K562 (cell line): ENCODE measurements around the gene RNF217. TPM values are rescaled to one million over a fixed set of nuclear protein-coding genes. Genes with fewer than 3 reads are reported as not detected.

ENCODE experiments used
- ATAC-seq: fragments of 200-7000 bp; cut with Tn5 transposase; 3 replicates; pipeline ENCODE4 v1.9.1; 2020; ENCODE audit warnings: moderate library complexity
- BruUV-seq: library from RNA; stranded (reverse); fragments of 400-500 nt; replicated peaks from 2 replicates; lab custom pipeline; 2021; lab: Mats Ljungman, UMichigan
- CTCF ChIA-PET: fragments of 300-600 bp; formaldehyde crosslinking; extraction: SDS; loops from one replicate; lab custom pipeline; 2021; ENCODE audit warnings: low intra/inter-chr PET ratio; lab: Yijun Ruan, JAX
- POLR2A ChIA-PET: fragments of 300-600, 350-650 bp; sonication (Branson Sonifier 250); formaldehyde crosslinking; extraction: SDS; loops from one replicate; lab custom pipeline; 2021; ENCODE audit warnings: antibody characterized with exemption, inconsistent platforms; lab: Yijun Ruan, JAX
- DNase-seq, 4 experiments: peaks; one replicate each; pipeline versions ENCODE4 v3.0.0 to v3.0.0-alpha.2; 2011 to 2018; ENCODE audit warnings: low spot score in 3 of 4, mixed read lengths in 3 of 4; ENCODE audit errors: extremely low read depth in 1 of 4
- FAIRE-seq: peaks from 2 replicates; lab custom pipeline; 2011; peaks lifted over from hg19 to GRCh38; lab: Jason Lieb, UNC
- H2AFZ ChIP-seq: 2 replicates; pipeline ENCODE4 v1.6.0; 2011; ENCODE audit warnings: low read depth, low read length, control low read depth, inconsistent platforms
- H3K27ac ChIP-seq: fragments of 200-600 bp; 3 replicates; pipeline ENCODE4 v1.8.0; 2011; ENCODE audit warnings: low read depth, mild to moderate bottlenecking, control low read depth, inconsistent platforms, low read length, moderate library complexity, mixed read lengths; ENCODE audit errors: extremely low read depth
- H3K27me3 ChIP-seq, 2 experiments: fragments of 300-600 bp in 1 of 2; 2 replicates in 1 of 2; 3 replicates in 1 of 2; pipeline versions ENCODE4 v1.6.0 to v1.8.0; 2011; ENCODE audit warnings: inconsistent platforms in 2 of 2, low read length in 2 of 2, mild to moderate bottlenecking in 1 of 2, mixed read lengths in 1 of 2, moderate library complexity in 1 of 2; ENCODE audit not compliant: control insufficient read depth in 2 of 2, insufficient read depth in 2 of 2
- H3K36me3 ChIP-seq: fragments of 300-600 bp; 3 replicates; pipeline ENCODE4 v1.8.0; 2011; ENCODE audit warnings: mild to moderate bottlenecking, low read length, inconsistent platforms; ENCODE audit not compliant: control insufficient read depth, insufficient read depth
- H3K4me1 ChIP-seq, 2 experiments: fragments of 200-600 bp in 1 of 2; replicated peaks in 1 of 2; 2 replicates in 1 of 2; 3 replicates in 1 of 2; pipeline versions ENCODE4 v1.5.1 to v1.8.0; 2011; ENCODE audit warnings: inconsistent platforms in 2 of 2, low read length in 2 of 2, mild to moderate bottlenecking in 1 of 2, mixed read lengths in 1 of 2, moderate library complexity in 1 of 2; ENCODE audit not compliant: control insufficient read depth in 2 of 2, insufficient read depth in 2 of 2
- H3K4me2 ChIP-seq: 2 replicates; pipeline ENCODE4 v1.6.1; 2011; ENCODE audit warnings: low read length, control low read depth, inconsistent platforms, mixed read lengths; ENCODE audit not compliant: insufficient read depth
- H3K4me3 ChIP-seq: fragments of 200-600 bp; sonication (generic), shearing (Covaris generic); 2 replicates; pipeline ENCODE4 v1.5.1; 2016; ENCODE audit warnings: control low read depth, inconsistent platforms
- H3K79me2 ChIP-seq: fragments of 200-600 bp; 3 replicates; pipeline ENCODE4 v1.8.0; 2011; ENCODE audit warnings: low read length, inconsistent platforms; ENCODE audit not compliant: control insufficient read depth, insufficient read depth
- H3K9ac ChIP-seq, 2 experiments: 2 replicates each; pipeline versions ENCODE4 v1.6.0 to v1.6.1; 2011; ENCODE audit warnings: low read depth in 2 of 2, low read length in 2 of 2, control low read depth in 1 of 2, inconsistent platforms in 1 of 2, mild to moderate bottlenecking in 1 of 2, mixed read lengths in 1 of 2; ENCODE audit not compliant: insufficient read depth in 1 of 2
- H3K9me1 ChIP-seq: one replicate; pipeline ENCODE4 v1.6.0; 2011; ENCODE audit warnings: inconsistent platforms, mild to moderate bottlenecking, low read length, moderate library complexity; ENCODE audit not compliant: control insufficient read depth, insufficient read depth
- H3K9me3 ChIP-seq: replicated peaks from 2 replicates; pipeline ENCODE4 v1.5.1; 2011; ENCODE audit warnings: low read depth, low read length, inconsistent platforms; ENCODE audit not compliant: control insufficient read depth, insufficient read depth
- H4K20me1 ChIP-seq: replicated peaks from 2 replicates; pipeline ENCODE4 v1.6.1; 2011; ENCODE audit warnings: low read length, inconsistent platforms, mixed read lengths; ENCODE audit not compliant: control insufficient read depth, insufficient read depth
- FOXP4 ChIP-seq: sonication (generic); formaldehyde crosslinking; IDR thresholded peaks from 2 replicates; pipeline ENCODE4 v1.8.0; 2022; ENCODE audit warnings: mild to moderate bottlenecking, missing genetic modification reagents, borderline replicate concordance
- KLF1 ChIP-seq: fragments of 450-650 bp; IDR thresholded peaks from 2 replicates; pipeline ENCODE4 v1.6.1; 2016; ENCODE audit warnings: missing genetic modification characterization, missing compliant biosample characterization
- THRA ChIP-seq: fragments of 450-650 bp; IDR thresholded peaks from 2 replicates; pipeline ENCODE4 v1.6.1; 2017; ENCODE audit warnings: mild to moderate bottlenecking, moderate library complexity
- WGBS: fragments of 100-300 bp; shearing (Covaris generic); methylation state at CpG from one replicate; pipeline ENCODE4 v1.1.6; 2016; ENCODE audit warnings: low coverage, mixed read lengths; ENCODE audit not compliant: insufficient coverage; ENCODE audit errors: missing lambda C conversion rate; 5-methylcytosine and 5-hydroxymethylcytosine counted together
- in situ Hi-C: fragments of 300-500 bp; cut with MboI; formaldehyde crosslinking; loops from 4 replicates; pipeline ENCODE4 v1.15.0; 2018; ENCODE audit warnings: inconsistent platforms, mixed read lengths
- intact Hi-C: fragments of 100-400 bp; cut with micrococcal nuclease; formaldehyde crosslinking; loops from 2 replicates; pipeline ENCODE4 v1.14.2; 2022
- polyA plus RNA-seq, 8 experiments: library from polyadenylated mRNA; depleted of rRNA in 4 of 8; stranded (reverse) in 5 of 8; unstranded in 3 of 8; fragments of >200 nt; fragmentation: Nextera tagmentation in 2 of 8; fragmentation: Illumina TruSeq in 1 of 8; extraction: Ambion mirVana in 2 of 8; extraction: Trizol in 1 of 8; gene quantifications; 2 replicates each; pipeline versions ENCODE4 v1.2.1 to v1.2.3, GENCODE V29; 2011 to 2014; ENCODE audit warnings: inconsistent platforms in 1 of 8, missing spikeins in 1 of 8
- total RNA-seq, 7 experiments: library from RNA; depleted of rRNA in 6 of 7; stranded (reverse); fragments of >200 nt in 6 of 7; fragmentation: Illumina TruSeq in 2 of 7; extraction: Trizol in 2 of 7; gene quantifications; 2 replicates each; pipeline versions ENCODE4 v1.2.1 to v1.2.3, GENCODE V29; 2011 to 2021; ENCODE audit warnings: low replicate concordance in 1 of 7

Gene RNF217
- total and polyA plus RNA-seq, 9 of the 15 experiments (the other 6 are each of a cell fraction or from before 2014, with no cell fraction given): 2.9 to 25.6 (median 12.0) TPM

- Histone ChIP-seq H3K9me1 (no peaks in the 10 kb centered on the region), H2AFZ (no peak overlapping the region), H3K36me3 (no peaks in the 10 kb centered on the region), H3K27me3 (no peaks in the 10 kb centered on the region), H3K4me1 (peaks cover 12 to 20% of the 10 kb centered on the region in 2 experiments; a peak in 4 of 5 replicates), H3K9ac (no peak overlapping the region), H4K20me1 (no peaks in the 10 kb centered on the region), H3K9me3 (no peaks in the 10 kb centered on the region), H3K27ac (no peak overlapping the region), H3K79me2 (peaks cover 5% of the 10 kb centered on the region; the same call in 2 of the 3 replicates), H3K4me3 (no peak overlapping the region), H3K4me2 (no peak overlapping the region)
- ATAC-seq (no peak), FAIRE-seq (no peak), DNase-seq (no peak)
- POLR2A ChIA-PET: interaction anchor here (0.7 to 1.3 kb wide), 2 partner anchors 9 to 234 kb away, joined by 3 to 6 read pairs; no protein-coding TSS in a partner anchor
- BruUV-seq: no TSS peak
- intact Hi-C loops (no loop called here), in situ Hi-C loops (no loop called here)
- CTCF ChIA-PET: no interaction called here
- 88% methylated on average over 5 of the region's 6 CpGs for WGBS
- no peak for TF ChIP-seq THRA
- TF ChIP-seq, all 486 proteins: peak for 0
Observed at GRCh38 chr6:124956018-124956417, 6.2 kb upstream of the RNF217 start.

GRCh38 chr6:124958149-124958548 is 4.1 kb upstream of the RNF217 start:
- H3K9me3 ChIP-seq: no peaks in the 10 kb centered on the region
- ChIA-PET CTCF (no interaction called here), POLR2A (no interaction called here)
- H3K4me2 ChIP-seq: no peak overlapping the region
- H3K9me1 ChIP-seq: no peaks in the 10 kb centered on the region
- BruUV-seq: no TSS peak
- FAIRE-seq (no peak), ATAC-seq (no peak), DNase-seq (no peak)
- intact Hi-C loops: no loop called here
- no peaks in the 10 kb centered on the region for H3K36me3 ChIP-seq
- TF ChIP-seq KLF1: no peak
- no peak for TF ChIP-seq FOXP4 (CRISPR knock-in tag)
- H3K79me2 ChIP-seq: peaks cover 26% of the 10 kb centered on the region
- in situ Hi-C loops: no loop called here
- H3K4me1 ChIP-seq: peaks cover 20 to 27% of the 10 kb centered on the region in 2 experiments
- no peak overlapping the region for H3K4me3 ChIP-seq
- H4K20me1 ChIP-seq: no peaks in the 10 kb centered on the region
- no peak overlapping the region for H2AFZ ChIP-seq
- H3K27me3 ChIP-seq: no peaks in the 10 kb centered on the region
- no peak overlapping the region for H3K9ac ChIP-seq
- peak overlapping the region; percentile 15; the same call in 1 of the 3 replicates for H3K27ac ChIP-seq
